GM18868 (cell line): ENCODE results near the gene GSE1.

Experiments
- ATAC-seq: cut with Tn5 transposase; IDR thresholded peaks from one replicate; pipeline ENCODE4 v1.9.1; 2021; ENCODE audit warnings: mild to moderate bottlenecking, moderate library complexity; ENCODE audit not compliant: unreplicated experiment

Gene GSE1

GRCh38 chr16:85696781-85697180 lies 83.7 kb downstream of the GSE1 start:
- no peak for ATAC-seq

GRCh38 chr16:85697431-85697830 lies 84.3 kb downstream of the GSE1 start:
- no peak for ATAC-seq

- ATAC-seq, result no peak
Observed at GRCh38 chr16:85698459-85698891, 85.4 kb downstream of the GSE1 start.

GRCh38 chr16:85698935-85699558 lies 85.9 kb downstream of the GSE1 start:
- no peak for ATAC-seq

- ATAC-seq, result no peak
Observed at GRCh38 chr16:85699628-85700027, 86.5 kb downstream of the GSE1 start.

GRCh38 chr16:85704011-85704410 lies 90.9 kb downstream of the GSE1 start:
- ATAC-seq, result no peak

GRCh38 chr16:85704900-85705846 lies 92.1 kb downstream of the GSE1 start:
- ATAC-seq, result no peak

- no peak for ATAC-seq
Observed at GRCh38 chr16:85706449-85707034, 93.4 kb downstream of the GSE1 start.

GRCh38 chr16:85707528-85708095 lies 94.5 kb downstream of the GSE1 start:
- ATAC-seq, result no peak

GRCh38 chr16:85708338-85708737 lies 95.2 kb downstream of the GSE1 start:
- no peak for ATAC-seq

- no peak for ATAC-seq
Observed at GRCh38 chr16:85709766-85710585, 96.9 kb downstream of the GSE1 start.

GRCh38 chr16:85710732-85711131 lies 97.6 kb downstream of the GSE1 start:
- no peak for ATAC-seq

GRCh38 chr16:85711982-85712587 lies 99.0 kb downstream of the GSE1 start:
- no peak for ATAC-seq

- no peak for ATAC-seq
Observed at GRCh38 chr16:85712801-85713200, 99.7 kb downstream of the GSE1 start.

GRCh38 chr16:85715169-85716021 lies 102.3 kb downstream of the GSE1 start:
- no peak for ATAC-seq

GRCh38 chr16:85716022-85716679 lies 103.0 kb downstream of the GSE1 start:
- ATAC-seq, result no peak

GRCh38 chr16:85716680-85717038 lies 103.5 kb downstream of the GSE1 start:
- ATAC-seq, result no peak

GRCh38 chr16:85717393-85718152 lies 104.5 kb downstream of the GSE1 start:
- ATAC-seq, result no peak
